H9 (cell line): Measurements from ENCODE around the gene RRH. TPM values are rescaled to one million over a fixed set of nuclear protein-coding genes. Genes with fewer than 3 reads are reported as not detected.

Experiments
- DNase-seq: peaks from one replicate; pipeline ENCODE4 v3.0.0-alpha.2; 2017
- H2AFZ ChIP-seq: one replicate; pipeline ENCODE4 v1.6.1; 2013; ENCODE audit warnings: mild to moderate bottlenecking, low read length, control low read depth, moderate library complexity
- H2AK5ac ChIP-seq: 2 replicates; pipeline ENCODE4 v1.6.1; 2013; ENCODE audit warnings: low read length, control low read depth, mixed read lengths; ENCODE audit not compliant: insufficient read length
- H2BK120ac ChIP-seq: one replicate; pipeline ENCODE4 v1.6.1; 2013; ENCODE audit warnings: low read depth, mild to moderate bottlenecking, low read length, control low read depth, inconsistent platforms; ENCODE audit not compliant: poor library complexity, severe bottlenecking
- H2BK12ac ChIP-seq: 2 replicates; pipeline ENCODE4 v1.6.1; 2013; ENCODE audit warnings: low read length, control low read depth, mixed read lengths, low read depth; ENCODE audit not compliant: insufficient read length
- H2BK15ac ChIP-seq: 2 replicates; pipeline ENCODE4 v1.6.1; 2013; ENCODE audit warnings: low read depth, low read length, control low read depth
- H2BK20ac ChIP-seq: one replicate; pipeline ENCODE4 v1.6.1; 2013; ENCODE audit warnings: low read depth, mild to moderate bottlenecking, low read length, control low read depth, inconsistent platforms; ENCODE audit not compliant: poor library complexity, severe bottlenecking
- H2BK5ac ChIP-seq: 2 replicates; pipeline ENCODE4 v1.6.1; 2013; ENCODE audit warnings: low read length, control low read depth, mixed read lengths; ENCODE audit not compliant: insufficient read length
- H3K14ac ChIP-seq: 2 replicates; pipeline ENCODE4 v1.6.1; 2013; ENCODE audit warnings: low read length, control low read depth; ENCODE audit not compliant: insufficient read depth
- H3K18ac ChIP-seq: 2 replicates; pipeline ENCODE4 v1.6.1; 2013; ENCODE audit warnings: low read depth, mild to moderate bottlenecking, mixed read lengths, low read length, control low read depth; ENCODE audit not compliant: insufficient read length
- H3K23ac ChIP-seq: 2 replicates; pipeline ENCODE4 v1.6.1; 2013; ENCODE audit warnings: low read length, control low read depth, mixed read lengths, low read depth; ENCODE audit not compliant: insufficient read length
- H3K23me2 ChIP-seq: 2 replicates; pipeline ENCODE4 v1.6.1; 2013; ENCODE audit warnings: low read depth, mild to moderate bottlenecking, mixed read lengths, low read length, control low read depth; ENCODE audit not compliant: insufficient read length, poor library complexity, severe bottlenecking
- H3K27ac ChIP-seq: 2 replicates; pipeline ENCODE4 v1.5.1; 2013; ENCODE audit warnings: low read length, control low read depth, mixed read lengths, low read depth; ENCODE audit not compliant: insufficient read length
- H3K27me3 ChIP-seq: 2 replicates; pipeline ENCODE4 v1.6.1; 2013; ENCODE audit warnings: low read length, control low read depth, inconsistent platforms; ENCODE audit not compliant: insufficient read depth
- H3K4ac ChIP-seq: 2 replicates; pipeline ENCODE4 v1.6.1; 2013; ENCODE audit warnings: low read depth, mild to moderate bottlenecking, control low read depth, inconsistent platforms, low read length, moderate library complexity
- H3K4me1 ChIP-seq: 2 replicates; pipeline ENCODE4 v1.6.1; 2013; ENCODE audit warnings: low read length, control low read depth, inconsistent platforms; ENCODE audit not compliant: insufficient read depth
- H3K4me2 ChIP-seq: 2 replicates; pipeline ENCODE4 v1.6.1; 2013; ENCODE audit warnings: low read length, control low read depth, mixed read lengths; ENCODE audit not compliant: insufficient read length, insufficient read depth
- H3K56ac ChIP-seq: 2 replicates; pipeline ENCODE4 v1.6.1; 2013; ENCODE audit warnings: low read depth, mild to moderate bottlenecking, mixed read lengths, low read length, control low read depth; ENCODE audit not compliant: insufficient read length
- H3K79me1 ChIP-seq: 2 replicates; pipeline ENCODE4 v1.6.1; 2013; ENCODE audit warnings: low read depth, mild to moderate bottlenecking, moderate library complexity, low read length, control low read depth, inconsistent platforms; ENCODE audit not compliant: insufficient read depth, poor library complexity, severe bottlenecking
- H3K79me2 ChIP-seq: 2 replicates; pipeline ENCODE4 v1.6.1; 2013; ENCODE audit warnings: low read length, control low read depth, inconsistent platforms; ENCODE audit not compliant: insufficient read depth
- H3K9ac ChIP-seq: 2 replicates; pipeline ENCODE4 v1.6.1; 2013; ENCODE audit warnings: low read length, control low read depth, mixed read lengths; ENCODE audit not compliant: insufficient read length; ENCODE audit errors: extremely low read depth
- H3K9me3 ChIP-seq: one replicate; pipeline ENCODE4 v1.6.1; 2013; ENCODE audit warnings: low read depth, low read length, inconsistent platforms; ENCODE audit not compliant: control insufficient read depth
- H3T11ph ChIP-seq: one replicate; pipeline ENCODE4 v1.6.1; 2013; ENCODE audit warnings: mild to moderate bottlenecking, low read length, control low read depth, inconsistent platforms
- H4K20me1 ChIP-seq: one replicate; pipeline ENCODE4 v1.6.1; 2013; ENCODE audit not compliant: control insufficient read depth, insufficient read length, insufficient read depth
- H4K5ac ChIP-seq: 2 replicates; pipeline ENCODE4 v1.6.1; 2013; ENCODE audit warnings: low read depth, mild to moderate bottlenecking, mixed read lengths, low read length, control low read depth; ENCODE audit not compliant: insufficient read length
- H4K8ac ChIP-seq: replicated peaks from 2 replicates; pipeline ENCODE4 v1.6.1; 2013; ENCODE audit warnings: low read length, control low read depth, mixed read lengths, low read depth; ENCODE audit not compliant: insufficient read length
- H4K91ac ChIP-seq: 2 replicates; pipeline ENCODE4 v1.6.1; 2013; ENCODE audit warnings: low read depth, mild to moderate bottlenecking, moderate library complexity, mixed read lengths, low read length, control low read depth; ENCODE audit not compliant: insufficient read length
- H3K27ac Mint-ChIP-seq, 3 experiments: 2 replicates in 2 of 3; 3 replicates in 1 of 3; pipeline ENCODE4 v1.8.0; 2020 to 2021; ENCODE audit warnings: mixed read lengths in 3 of 3, mild to moderate bottlenecking in 1 of 3, moderate library complexity in 1 of 3
- H3K27me3 Mint-ChIP-seq: 2 replicates; pipeline ENCODE4 v1.8.0; 2021; ENCODE audit warnings: low read depth, mild to moderate bottlenecking, moderate library complexity, mixed read lengths
- H3K36me3 Mint-ChIP-seq, 3 experiments: 2 replicates in 2 of 3; 3 replicates in 1 of 3; pipeline ENCODE4 v1.8.0; 2020 to 2021; ENCODE audit warnings: low read depth in 3 of 3, mixed read lengths in 3 of 3; ENCODE audit not compliant: insufficient read depth in 1 of 3
- H3K4me1 Mint-ChIP-seq, 2 experiments: 2 replicates each; pipeline ENCODE4 v1.8.0; 2020; ENCODE audit warnings: mixed read lengths in 2 of 2
- H3K4me3 Mint-ChIP-seq, 2 experiments: 2 replicates in 1 of 2; 3 replicates in 1 of 2; pipeline ENCODE4 v1.8.0; 2020 to 2021; ENCODE audit warnings: mild to moderate bottlenecking in 2 of 2, mixed read lengths in 2 of 2, moderate library complexity in 1 of 2
- H3K9me3 Mint-ChIP-seq, 2 experiments: 2 replicates in 1 of 2; 3 replicates in 1 of 2; pipeline ENCODE4 v1.8.0; 2020; ENCODE audit warnings: mild to moderate bottlenecking in 2 of 2, mixed read lengths in 2 of 2, moderate library complexity in 1 of 2
- WGBS: extraction: QIAGEN DNeasy Blood & Tissue Kit; methylation state at CpG from one replicate; pipeline ENCODE4 v1.1.7; 2013; ENCODE audit warnings: missing lambda C conversion rate, low lambda C conversion rate, mixed read lengths; ENCODE audit not compliant: insufficient read length; ENCODE audit errors: extremely low coverage; 5-methylcytosine and 5-hydroxymethylcytosine counted together
- total RNA-seq: library from RNA; stranded (reverse); gene quantifications from 2 replicates; pipeline ENCODE4 v1.2.1, GENCODE V29; 2021
- TF ChIP-seq, protein P1 (sequence below): fragments of 200-600 bp; sonication (generic); conservative IDR thresholded peaks from 3 replicates; pipeline ENCODE4 v1.8.0; 2021; ENCODE audit warnings: antibody characterized with exemption, mild to moderate bottlenecking

The RRH gene
- total RNA-seq, 1 experiment from 2014 or later = not detected

DNA sequence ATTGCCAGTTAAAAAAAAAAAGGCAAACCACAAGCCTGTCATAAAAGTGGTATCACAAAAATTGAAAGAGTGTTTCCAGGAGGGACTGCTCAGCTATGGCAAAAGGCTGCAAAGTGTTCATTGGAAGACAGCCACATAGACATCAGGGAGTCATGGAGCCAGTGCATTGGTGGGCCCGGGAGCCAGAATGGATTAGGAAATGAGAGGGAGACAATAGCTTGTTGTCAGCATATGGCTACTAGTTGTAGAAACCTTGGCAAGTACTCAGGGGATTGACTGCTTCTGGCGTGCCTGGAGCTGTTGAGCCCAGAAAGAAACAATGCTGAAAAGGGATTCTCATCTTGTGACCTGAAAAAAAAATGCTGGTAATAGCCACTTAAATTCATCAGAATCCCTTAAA lies 7.2 kb upstream of the RRH start:
- Mint-ChIP-seq H3K27me3 (no peaks in the 10 kb centered on the region), H3K27ac (no peak overlapping the region), H3K4me3 (no peak overlapping the region), H3K9me3 (peaks cover 0 to 2% of the 10 kb centered on the region in 2 experiments; a peak in 2 of 5 replicates), H3K4me1 (peaks cover 12 to 18% of the 10 kb centered on the region in 2 experiments), H3K36me3 (peaks cover 41 to 85% (median 71%) of the 10 kb centered on the region in 3 experiments)
- Histone ChIP-seq H3K79me2 (peaks cover 18% of the 10 kb centered on the region), H2BK15ac (no peak overlapping the region), H2BK120ac (no peak overlapping the region), H3K23me2 (peaks cover 9% of the 10 kb centered on the region), H2BK12ac (no peak overlapping the region), H2BK5ac (no peak overlapping the region), H3K4me2 (no peak overlapping the region), H3T11ph (no peak overlapping the region), H3K9me3 (no peaks in the 10 kb centered on the region), H3K14ac (no peak overlapping the region), H4K91ac (no peak overlapping the region), H3K27me3 (no peaks in the 10 kb centered on the region), H2AFZ (no peak overlapping the region), H4K5ac (no peak overlapping the region), H3K18ac (no peak overlapping the region), H3K9ac (no peak overlapping the region), H3K4me1 (no peaks in the 10 kb centered on the region), H3K79me1 (peaks cover 6% of the 10 kb centered on the region), H3K56ac (no peak overlapping the region), H2AK5ac (no peak overlapping the region), H4K8ac (no peak overlapping the region), H3K27ac (no peak overlapping the region), H2BK20ac (no peak overlapping the region), H3K23ac (no peak overlapping the region), H3K4ac (no peak overlapping the region), H4K20me1 (no peaks in the 10 kb centered on the region)
- no peak for DNase-seq
- WGBS = no CpG with 5 or more reads among the region's 2 CpGs
- TF ChIP-seq, protein P1, sequence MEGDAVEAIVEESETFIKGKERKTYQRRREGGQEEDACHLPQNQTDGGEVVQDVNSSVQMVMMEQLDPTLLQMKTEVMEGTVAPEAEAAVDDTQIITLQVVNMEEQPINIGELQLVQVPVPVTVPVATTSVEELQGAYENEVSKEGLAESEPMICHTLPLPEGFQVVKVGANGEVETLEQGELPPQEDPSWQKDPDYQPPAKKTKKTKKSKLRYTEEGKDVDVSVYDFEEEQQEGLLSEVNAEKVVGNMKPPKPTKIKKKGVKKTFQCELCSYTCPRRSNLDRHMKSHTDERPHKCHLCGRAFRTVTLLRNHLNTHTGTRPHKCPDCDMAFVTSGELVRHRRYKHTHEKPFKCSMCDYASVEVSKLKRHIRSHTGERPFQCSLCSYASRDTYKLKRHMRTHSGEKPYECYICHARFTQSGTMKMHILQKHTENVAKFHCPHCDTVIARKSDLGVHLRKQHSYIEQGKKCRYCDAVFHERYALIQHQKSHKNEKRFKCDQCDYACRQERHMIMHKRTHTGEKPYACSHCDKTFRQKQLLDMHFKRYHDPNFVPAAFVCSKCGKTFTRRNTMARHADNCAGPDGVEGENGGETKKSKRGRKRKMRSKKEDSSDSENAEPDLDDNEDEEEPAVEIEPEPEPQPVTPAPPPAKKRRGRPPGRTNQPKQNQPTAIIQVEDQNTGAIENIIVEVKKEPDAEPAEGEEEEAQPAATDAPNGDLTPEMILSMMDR = no peak
